ENCODE data around the gene SCRN3. TPM values are rescaled to one million over a fixed set of nuclear protein-coding genes. Genes with fewer than 3 reads are reported as not detected.

The SCRN3 gene
- total RNA-seq, 1 experiment from 2014 or later, result 7.7 TPM

Other genes starting within 250 kb of the SCRN3 start
- gene OLA1, start 147.2 kb upstream of the SCRN3 start, total RNA-seq (2021; ENCODE audit: unreplicated experiment), result 219 TPM
- 0.69 TPM for gene SP9, start 60.8 kb upstream of the SCRN3 start, total RNA-seq (2021; ENCODE audit: unreplicated experiment)
- gene GPR155, start 91.3 kb downstream of the SCRN3 start, total RNA-seq (2021; ENCODE audit: unreplicated experiment), result 3.8 TPM
- gene WIPF1, start 202.1 kb downstream of the SCRN3 start, total RNA-seq (2021; ENCODE audit: unreplicated experiment), result 0.59 TPM

Measured in HCT116 (cell line).